Left ventricle myocardium inferior (tissue), 1 donor: Measurements from ENCODE around the gene GHRH. TPM values are rescaled to one million over a fixed set of nuclear protein-coding genes. Genes with fewer than 3 reads are reported as not detected.

Experiments
- DNase-seq: peaks from one replicate; pipeline ENCODE4 v3.0.0-alpha.2; 2020
- H3K27ac ChIP-seq: fragments of 200-600 bp; replicated peaks from 2 replicates; pipeline ENCODE4 v1.8.0; 2021
- H3K27me3 ChIP-seq: fragments of 200-600 bp; 2 replicates; pipeline ENCODE4 v1.8.0; 2021; ENCODE audit warnings: low read depth
- H3K36me3 ChIP-seq: fragments of 200-600 bp; 2 replicates; pipeline ENCODE4 v1.8.0; 2021
- H3K4me1 ChIP-seq: fragments of 200-600 bp; 2 replicates; pipeline ENCODE4 v1.8.0; 2021
- H3K4me3 ChIP-seq: fragments of 200-600 bp; 2 replicates; pipeline ENCODE4 v1.8.0; 2021; ENCODE audit warnings: mild to moderate bottlenecking, moderate library complexity
- H3K9me3 ChIP-seq: fragments of 200-600 bp; replicated peaks from 2 replicates; pipeline ENCODE4 v1.8.0; 2021
- intact Hi-C: fragments of 100-400 bp; cut with micrococcal nuclease; formaldehyde crosslinking; loops from one replicate; pipeline ENCODE4 v1.11.0; 2022
- total RNA-seq: library from RNA; stranded (reverse); fragmentation: NEBNext Ultra II Directional; extraction: Animal tissue kit (Norgen Biotek cat#: 25700); gene quantifications from one replicate; pipeline ENCODE4 v1.2.1, GENCODE V29; 2021
- TF ChIP-seq, protein P1 (sequence below): fragments of 200-600 bp; IDR thresholded peaks from 2 replicates; pipeline ENCODE4 v1.8.0; 2021; ENCODE audit warnings: antibody characterized with exemption, mild to moderate bottlenecking, borderline replicate concordance
- donor health status: DM: no; HTN: yes; CAD: no; lungs with severe emphysema.

GHRH gene
- total RNA-seq, 1 donor from 2014 or later: 0.93 TPM

DNA sequence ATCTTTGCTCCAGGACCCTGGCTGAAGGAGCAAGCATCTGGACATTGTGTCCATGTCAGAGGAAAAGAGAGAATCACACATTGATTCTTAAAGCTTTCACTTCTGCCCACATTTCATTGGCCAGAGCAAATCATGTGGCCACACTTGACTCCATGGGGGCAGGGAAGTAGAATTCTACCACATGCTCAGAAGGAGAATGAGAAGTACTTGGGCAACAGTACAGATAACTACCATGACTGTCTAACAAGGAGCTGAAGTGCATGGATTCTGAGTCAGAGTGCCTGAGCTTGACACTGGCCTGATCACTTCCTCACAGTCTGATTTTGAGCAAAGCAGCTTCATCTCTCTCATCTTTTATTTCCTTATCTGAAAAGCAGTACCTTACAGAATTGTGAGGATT lies 38.6 kb downstream of the GHRH start:
- Histone ChIP-seq H3K9me3 (no peaks in the 10 kb centered on the region), H3K4me3 (no peak overlapping the region), H3K27me3 (no peaks in the 10 kb centered on the region), H3K36me3 (peaks cover 62% of the 10 kb centered on the region), H3K4me1 (peaks cover 47% of the 10 kb centered on the region), H3K27ac (no peak overlapping the region)
- DNase-seq: no peak
- intact Hi-C loops: no loop called here
- TF ChIP-seq, protein P1, sequence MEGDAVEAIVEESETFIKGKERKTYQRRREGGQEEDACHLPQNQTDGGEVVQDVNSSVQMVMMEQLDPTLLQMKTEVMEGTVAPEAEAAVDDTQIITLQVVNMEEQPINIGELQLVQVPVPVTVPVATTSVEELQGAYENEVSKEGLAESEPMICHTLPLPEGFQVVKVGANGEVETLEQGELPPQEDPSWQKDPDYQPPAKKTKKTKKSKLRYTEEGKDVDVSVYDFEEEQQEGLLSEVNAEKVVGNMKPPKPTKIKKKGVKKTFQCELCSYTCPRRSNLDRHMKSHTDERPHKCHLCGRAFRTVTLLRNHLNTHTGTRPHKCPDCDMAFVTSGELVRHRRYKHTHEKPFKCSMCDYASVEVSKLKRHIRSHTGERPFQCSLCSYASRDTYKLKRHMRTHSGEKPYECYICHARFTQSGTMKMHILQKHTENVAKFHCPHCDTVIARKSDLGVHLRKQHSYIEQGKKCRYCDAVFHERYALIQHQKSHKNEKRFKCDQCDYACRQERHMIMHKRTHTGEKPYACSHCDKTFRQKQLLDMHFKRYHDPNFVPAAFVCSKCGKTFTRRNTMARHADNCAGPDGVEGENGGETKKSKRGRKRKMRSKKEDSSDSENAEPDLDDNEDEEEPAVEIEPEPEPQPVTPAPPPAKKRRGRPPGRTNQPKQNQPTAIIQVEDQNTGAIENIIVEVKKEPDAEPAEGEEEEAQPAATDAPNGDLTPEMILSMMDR: no peak

DNA sequence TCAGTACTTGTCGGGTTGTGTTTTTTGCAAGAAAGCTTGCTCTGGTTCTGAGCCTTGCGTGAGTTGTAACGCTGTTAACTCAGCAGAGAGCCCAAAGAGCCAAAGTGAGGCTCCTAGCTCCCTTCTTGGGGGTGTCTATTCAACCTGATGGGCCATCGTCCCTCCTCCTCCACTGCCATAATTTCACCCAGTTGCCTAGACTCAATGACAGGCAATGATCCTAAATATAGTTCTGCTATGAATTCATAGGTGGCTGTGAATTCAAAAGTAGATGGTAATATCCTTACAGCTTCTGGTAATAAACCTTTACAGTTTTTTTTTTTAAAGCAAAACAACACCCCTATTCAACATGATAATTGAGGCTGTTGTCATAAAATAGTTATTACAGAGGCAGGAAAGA lies 39.5 kb downstream of the GHRH start:
- no peak for DNase-seq
- H3K27ac ChIP-seq: no peak overlapping the region
- intact Hi-C loops: no loop called here
- peaks cover 61% of the 10 kb centered on the region for H3K36me3 ChIP-seq
- no peak overlapping the region for H3K4me3 ChIP-seq
- TF ChIP-seq, protein P1: no peak
- no peaks in the 10 kb centered on the region for H3K9me3 ChIP-seq
- H3K4me1 ChIP-seq: peaks cover 37% of the 10 kb centered on the region
- H3K27me3 ChIP-seq: no peaks in the 10 kb centered on the region

DNA sequence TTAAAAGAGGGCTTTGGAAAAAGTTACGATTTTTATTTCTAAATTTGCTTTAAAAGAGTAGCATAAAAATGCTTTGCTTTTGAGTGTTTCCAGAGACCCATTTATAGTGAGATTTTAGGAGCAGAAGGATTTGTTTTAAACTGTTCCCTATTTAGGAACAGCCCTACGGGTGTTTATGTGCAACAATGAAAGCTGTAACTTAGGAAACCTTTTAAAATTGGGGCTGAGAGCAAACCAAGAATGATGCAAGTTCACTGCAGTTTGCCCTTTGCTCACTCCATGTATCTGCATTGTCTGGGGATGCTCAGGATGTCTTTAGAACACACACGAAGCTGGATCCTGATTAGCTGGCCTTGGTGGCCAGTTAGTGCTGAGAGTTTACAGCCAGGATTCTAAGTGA lies 40.9 kb downstream of the GHRH start:
- H3K9me3 ChIP-seq: no peaks in the 10 kb centered on the region
- no peak overlapping the region for H3K4me3 ChIP-seq
- peaks cover 61% of the 10 kb centered on the region for H3K36me3 ChIP-seq
- intact Hi-C loops: no loop called here
- H3K27me3 ChIP-seq: no peaks in the 10 kb centered on the region
- TF ChIP-seq, protein P1: no peak
- peaks cover 27% of the 10 kb centered on the region for H3K4me1 ChIP-seq
- DNase-seq: no peak
- no peak overlapping the region for H3K27ac ChIP-seq

DNA sequence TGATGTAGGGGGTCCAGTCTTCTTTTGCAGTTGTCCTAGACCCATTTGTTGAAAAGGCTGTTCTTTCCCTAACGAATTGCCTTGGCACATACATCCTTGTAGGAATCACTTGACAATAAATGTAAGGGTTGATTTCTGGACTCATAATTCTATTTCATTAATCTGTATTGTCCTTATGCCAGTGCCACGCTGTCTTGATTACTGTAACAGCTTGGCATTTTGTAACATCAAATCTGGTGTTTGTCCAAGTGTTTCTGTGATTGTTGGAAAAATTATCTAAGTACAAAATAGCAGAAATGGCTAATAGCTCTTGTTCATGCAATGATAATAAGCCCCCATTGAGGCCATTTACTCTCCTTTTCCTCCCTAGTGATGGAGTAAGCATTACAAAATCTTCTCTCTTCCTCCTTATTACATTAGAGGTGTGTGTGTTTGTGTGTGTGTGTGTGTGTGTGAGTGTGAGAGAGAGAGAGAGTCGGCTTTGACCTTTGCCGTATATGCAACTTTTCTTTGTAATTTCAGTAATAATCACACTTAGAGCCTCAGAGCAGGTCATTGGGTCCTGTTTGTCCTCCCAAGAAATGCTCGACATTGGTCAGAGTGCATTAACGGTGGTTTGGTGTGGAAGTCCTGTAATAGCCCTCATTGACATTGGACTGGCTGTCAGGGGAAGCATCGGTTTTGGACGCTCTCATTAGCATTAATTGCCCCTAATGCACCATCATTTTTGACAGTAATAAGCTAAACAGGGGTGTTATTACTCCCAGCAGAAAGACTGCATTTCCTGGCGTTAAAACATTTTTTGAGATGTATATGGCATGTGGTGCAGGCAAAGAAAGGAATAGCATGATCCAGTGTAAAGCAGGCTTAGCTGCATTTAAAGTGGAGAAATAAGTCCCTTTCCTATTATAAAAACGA lies 41.6 kb downstream of the GHRH start:
- Histone ChIP-seq H3K27ac (no peak overlapping the region), H3K27me3 (no peaks in the 10 kb centered on the region), H3K36me3 (peaks cover 61% of the 10 kb centered on the region), H3K4me1 (peaks cover 19% of the 10 kb centered on the region), H3K9me3 (no peaks in the 10 kb centered on the region), H3K4me3 (no peak overlapping the region)
- intact Hi-C loops: no loop called here
- DNase-seq: no peak
- TF ChIP-seq, protein P1: no peak

DNA sequence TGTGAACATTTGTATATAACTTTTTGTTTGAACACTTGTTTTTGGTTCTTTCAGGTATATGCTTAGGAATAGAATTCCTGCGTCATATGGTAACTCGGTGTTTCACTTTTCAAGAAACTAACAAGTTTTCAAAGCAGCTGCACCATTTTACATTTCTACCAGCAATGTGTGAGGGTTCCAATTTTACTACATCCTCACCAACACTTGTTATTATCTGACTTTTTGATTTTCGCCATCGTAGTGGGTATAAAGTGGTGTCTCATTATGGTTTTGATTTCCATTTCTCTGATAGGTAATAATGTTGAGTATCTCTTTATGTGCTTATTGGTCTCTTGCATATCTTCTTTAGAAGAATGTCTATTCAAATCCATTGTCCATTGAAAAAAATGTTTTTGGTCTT lies 42.6 kb downstream of the GHRH start:
- TF ChIP-seq, protein P1: no peak
- Histone ChIP-seq H3K27me3 (no peaks in the 10 kb centered on the region), H3K27ac (no peak overlapping the region), H3K4me3 (no peak overlapping the region), H3K36me3 (peaks cover 62% of the 10 kb centered on the region), H3K4me1 (peaks cover 11% of the 10 kb centered on the region), H3K9me3 (no peaks in the 10 kb centered on the region)
- intact Hi-C loops: no loop called here
- DNase-seq: no peak
